GM04504 (cell line): ENCODE measurements around the gene ITGA8.
"Not testable (repeated sequence)": the region's sequence is repeated elsewhere in the genome, so short reads cannot be mapped to it uniquely, and the experiment has no call there.

ENCODE experiments used
- DNase-seq: peaks from one replicate; pipeline ENCODE4 v3.0.0-alpha.2; 2012; ENCODE audit warnings: low read depth

Gene ITGA8

DNA sequence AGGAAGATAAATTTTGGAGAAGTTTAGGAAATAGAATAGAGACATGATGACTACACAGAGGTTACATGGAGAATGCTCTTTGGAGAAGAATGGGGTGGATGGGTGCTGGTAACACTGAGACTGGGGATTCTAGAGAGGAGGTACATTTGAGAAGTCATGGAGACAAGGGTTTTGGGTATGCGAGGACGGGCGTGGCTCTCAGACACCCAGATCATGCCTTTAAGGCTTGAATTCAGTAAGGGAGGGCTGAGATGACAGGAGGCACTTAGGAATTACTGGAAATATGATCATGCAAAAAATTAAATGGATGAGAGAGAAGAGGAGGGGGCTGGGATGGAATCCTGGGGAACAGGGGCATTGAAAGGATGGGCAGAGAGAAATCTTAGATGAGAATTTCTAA, 168.8 kb downstream of the ITGA8 start:
- no peak for DNase-seq

DNA sequence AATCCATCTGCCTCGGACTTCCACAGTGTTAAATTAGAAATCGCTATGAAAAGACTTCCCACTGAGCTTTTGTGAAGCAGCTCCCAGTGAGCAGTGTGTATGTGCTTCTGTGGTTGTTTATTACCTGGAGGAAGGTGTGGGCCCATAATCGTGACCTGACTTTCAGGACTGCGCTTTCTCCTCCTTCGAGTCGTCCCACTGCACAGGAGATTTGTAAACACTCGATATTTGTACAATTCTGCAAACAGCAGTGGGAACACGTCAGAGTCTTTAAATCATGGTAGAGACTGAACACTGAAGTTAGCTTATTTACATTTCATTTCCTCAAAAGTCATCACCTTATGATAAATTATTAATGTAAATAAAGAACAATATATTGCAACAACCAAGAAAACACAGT, 171.4 kb downstream of the ITGA8 start:
- DNase-seq: no peak

DNA sequence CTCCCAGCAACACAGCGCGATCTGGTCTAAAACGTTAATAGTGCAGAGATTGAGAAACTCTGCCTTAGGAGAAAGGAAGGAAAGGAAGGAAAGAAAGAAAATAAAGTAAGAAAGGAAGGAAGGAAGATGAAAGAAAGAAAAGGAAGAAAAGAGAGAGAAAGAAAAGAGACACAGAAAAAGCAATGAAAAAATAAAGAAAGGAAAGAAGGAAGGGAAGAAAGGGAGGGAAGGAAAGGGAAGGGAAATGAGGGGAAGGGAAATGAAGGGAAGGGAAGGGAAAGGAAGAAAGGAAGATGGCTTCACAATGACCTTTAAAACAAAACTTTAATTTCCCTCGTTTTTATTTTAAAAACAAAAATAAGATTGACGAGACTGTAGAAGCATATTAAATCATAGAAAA, 173.1 kb downstream of the ITGA8 start:
- no peak for DNase-seq

DNA sequence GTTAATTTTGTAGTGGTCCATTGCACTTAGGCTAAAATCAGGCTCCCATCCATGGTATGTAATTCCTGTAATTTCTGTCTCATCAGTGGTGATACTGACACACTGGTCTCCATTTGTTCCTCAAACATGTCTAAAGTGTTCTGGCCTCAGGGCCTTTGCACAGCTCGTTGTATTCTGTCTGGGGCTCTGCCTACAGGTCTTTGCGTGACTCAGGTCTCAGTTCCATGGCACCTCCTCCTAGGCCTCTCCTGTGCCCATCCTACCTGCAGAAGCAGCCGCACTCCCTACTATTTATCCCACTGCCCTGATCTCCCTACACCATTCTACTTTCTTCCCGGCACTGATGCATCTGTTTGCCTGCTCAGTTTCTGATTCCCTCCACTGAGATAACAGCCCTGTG, 173.8 kb downstream of the ITGA8 start:
- DNase-seq: no peak

DNA sequence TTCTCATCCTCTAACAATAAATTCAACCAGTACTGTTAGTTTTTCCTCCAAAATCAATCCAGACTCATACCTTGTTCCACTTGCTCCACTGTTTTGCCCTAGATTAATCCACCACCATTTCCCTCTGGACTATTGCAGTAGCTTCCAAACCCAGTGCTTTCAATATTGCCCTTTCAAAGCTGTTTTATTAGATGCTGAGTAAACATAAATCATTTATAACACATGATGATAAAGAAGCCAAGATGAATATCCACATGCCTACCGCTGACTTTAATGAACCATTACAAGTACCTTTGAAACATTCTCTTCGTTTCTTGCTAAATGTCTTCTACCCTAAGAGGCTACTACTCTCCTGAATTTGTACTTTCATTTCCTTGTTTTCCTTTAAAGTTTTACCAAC, 174.5 kb downstream of the ITGA8 start:
- no peak for DNase-seq

DNA sequence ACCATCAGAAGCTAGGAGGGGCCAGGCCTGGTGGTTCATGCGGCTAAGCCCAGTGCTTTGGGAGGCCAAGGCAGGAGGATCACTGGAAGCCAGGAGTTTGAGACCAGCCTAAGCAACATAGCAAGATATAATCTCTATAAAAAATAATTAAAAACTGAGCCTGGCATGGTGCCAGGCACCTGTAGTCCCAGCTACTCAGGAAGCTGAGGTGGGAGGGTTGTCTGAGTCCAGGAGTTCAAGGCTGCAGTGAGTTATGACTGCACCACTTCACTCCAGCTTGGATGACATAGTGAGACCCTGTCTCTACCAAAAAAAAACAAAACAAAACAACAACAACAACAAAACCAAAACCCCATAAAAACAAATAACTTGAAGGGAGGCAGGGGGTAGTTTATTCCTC, 175.7 kb downstream of the ITGA8 start:
- DNase-seq: no peak

DNA sequence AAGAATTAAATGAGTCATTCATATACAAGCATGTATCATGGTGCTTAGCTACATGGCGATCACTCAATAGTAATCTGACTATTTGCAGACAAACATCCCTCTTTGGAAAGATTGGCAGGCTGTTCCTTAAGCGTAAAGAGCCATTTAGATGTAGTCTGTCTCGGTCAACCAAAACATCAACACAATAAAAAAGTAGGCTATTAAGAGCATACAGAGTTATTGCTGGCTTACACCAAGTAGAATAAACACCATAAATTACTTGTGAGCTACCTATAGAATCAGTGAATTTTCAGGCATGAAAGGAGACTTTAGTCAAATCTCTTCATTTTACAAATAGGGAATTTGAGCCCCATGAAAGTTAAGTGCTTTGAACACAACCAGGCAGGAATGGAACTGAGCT, 176.9 kb downstream of the ITGA8 start:
- no peak for DNase-seq

DNA sequence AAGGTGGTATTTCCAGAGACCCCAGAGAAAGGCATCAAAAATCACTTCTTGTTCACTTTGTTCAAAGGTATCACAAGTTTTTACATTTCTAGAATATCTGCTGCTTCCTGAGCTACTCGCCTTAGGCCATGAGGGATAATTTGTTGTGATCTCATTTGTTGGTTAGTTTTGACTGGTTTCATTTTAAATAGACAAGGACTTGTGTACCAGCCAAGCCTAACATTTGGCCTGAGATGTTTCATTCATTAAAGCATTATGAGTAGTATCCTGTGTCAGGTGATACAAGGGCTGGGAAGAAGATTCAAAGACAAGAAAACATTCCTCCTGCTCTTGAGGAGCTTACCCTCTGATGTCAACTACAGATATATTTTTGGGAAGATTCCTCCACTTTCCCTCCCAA, 178.3 kb downstream of the ITGA8 start:
- no peak for DNase-seq

DNA sequence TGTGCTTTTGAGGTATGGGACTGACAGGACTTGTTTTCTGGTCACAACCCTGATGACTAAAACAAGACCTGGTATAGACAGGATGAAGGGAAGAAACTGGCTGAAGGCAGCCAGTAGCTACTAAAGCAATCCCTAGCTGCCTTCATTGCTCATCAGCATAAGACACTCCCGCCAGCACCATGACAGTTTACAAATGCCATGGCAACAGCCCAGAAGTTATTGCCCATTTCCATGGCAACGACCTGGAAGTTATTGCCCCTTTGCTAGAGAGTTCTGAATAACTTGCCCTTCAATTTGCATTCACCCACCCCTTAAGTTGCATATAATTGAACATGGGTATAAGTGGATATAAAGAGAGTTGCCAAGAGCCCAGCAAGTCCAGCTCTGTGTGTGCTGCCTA, 179.0 kb downstream of the ITGA8 start:
- no peak for DNase-seq

DNA sequence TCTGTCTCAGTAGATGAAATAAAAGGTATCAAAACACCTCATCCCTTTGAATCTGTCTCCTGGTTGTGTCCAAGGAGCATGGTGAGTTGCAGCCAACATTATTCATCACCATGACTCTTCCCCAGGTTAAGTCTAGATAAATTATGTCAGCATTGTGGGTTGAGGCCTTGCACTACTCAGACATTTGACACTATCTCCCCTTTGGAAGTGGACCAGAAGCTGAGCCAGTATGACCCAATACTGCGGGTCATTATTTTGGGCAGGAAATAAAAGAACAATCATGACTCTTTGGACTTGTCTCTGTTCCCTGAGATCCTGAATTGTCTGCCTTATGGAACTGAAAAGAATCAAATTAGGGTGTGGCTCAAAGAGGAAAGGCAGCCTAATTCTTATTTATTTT, 180.5 kb downstream of the ITGA8 start:
- DNase-seq: no peak

DNA sequence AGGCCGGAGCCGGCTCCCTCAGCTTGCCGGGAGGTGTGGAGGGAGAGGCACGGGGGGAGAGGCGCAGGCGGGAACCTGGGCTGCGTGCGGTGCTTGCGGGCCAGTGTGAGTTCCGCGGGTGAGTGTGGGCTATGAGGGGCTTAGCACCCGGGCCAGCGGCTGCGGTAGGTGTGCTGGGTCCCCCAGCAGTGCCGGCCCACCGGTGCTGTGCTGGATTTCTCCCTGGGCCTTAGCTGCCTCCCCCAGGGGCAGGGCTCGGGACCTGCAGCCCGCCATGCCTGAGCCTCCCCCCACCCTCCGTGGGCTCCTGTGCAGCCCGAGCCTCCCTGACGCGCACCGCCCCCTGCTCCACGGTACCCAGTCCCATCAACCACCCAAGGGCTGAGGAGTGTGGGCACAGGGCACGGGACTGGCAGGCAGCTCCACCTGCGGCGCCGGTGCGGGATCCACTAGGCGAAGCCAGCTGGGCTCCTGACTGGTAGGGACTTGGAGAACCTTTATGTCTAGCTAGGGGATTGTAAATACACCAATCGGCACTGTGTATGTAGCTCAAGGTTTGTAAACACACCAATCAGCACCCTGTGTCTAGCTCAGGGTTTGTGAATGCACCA, 184.7 kb downstream of the ITGA8 start:
- not testable (repeated sequence) for DNase-seq

DNA sequence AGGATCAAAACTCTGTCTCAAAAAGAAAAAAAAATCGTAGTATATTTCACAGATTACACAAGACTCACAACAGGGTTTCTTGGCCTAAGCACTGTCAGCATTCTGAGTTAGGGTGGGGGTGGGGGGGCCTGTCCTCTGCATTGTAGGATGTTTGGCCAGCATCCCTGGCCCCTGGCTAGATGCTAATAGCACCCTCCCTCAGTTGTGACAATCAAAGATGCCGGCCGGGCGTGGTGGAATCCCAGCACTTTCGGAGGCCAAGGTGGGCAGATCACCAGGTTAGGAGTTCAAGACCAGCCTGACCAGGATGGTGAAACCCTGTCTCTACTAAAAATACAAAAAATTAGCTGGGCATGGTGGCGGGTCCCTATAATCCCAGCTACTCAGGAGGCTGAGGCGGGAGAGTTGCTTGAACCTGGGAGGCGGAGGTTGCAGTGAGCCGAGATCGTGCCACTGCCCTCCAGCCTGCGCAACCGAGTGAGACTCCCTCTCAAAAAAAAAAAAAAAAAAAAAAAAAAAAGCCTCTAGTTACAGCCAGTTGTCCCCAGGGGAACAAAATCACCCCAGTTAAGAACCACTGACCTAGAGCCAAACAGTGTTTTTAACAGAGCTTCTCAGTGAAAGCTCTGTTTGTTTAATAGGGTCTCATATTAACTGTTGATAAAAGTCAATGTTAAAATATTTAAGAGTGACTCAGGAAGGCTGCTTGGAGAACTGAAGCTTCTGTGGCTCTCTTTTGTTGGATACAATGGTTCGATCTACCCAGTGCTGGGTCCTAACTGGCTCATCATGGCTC, 187.6 kb downstream of the ITGA8 start:
- no peak for DNase-seq

DNA sequence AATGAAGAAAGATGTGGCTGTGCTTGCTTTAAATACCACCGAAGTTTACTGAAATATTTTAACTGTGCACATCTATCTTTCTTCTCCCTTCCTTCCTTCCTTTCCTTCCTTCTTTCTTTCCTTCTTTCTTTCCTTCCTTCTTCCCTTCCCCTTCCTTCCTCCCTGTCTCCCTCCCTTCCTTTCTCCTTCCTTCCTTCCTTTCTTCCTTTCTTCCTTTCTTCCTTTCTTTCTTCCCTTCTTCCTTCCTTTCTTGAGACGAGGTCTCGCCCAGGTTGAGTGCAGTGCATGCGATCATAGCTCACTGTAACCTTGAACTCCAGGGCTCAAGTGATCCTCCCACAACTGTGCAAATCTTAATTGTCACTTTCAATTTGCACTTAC, 190.9 kb downstream of the ITGA8 start:
- DNase-seq: no peak

DNA sequence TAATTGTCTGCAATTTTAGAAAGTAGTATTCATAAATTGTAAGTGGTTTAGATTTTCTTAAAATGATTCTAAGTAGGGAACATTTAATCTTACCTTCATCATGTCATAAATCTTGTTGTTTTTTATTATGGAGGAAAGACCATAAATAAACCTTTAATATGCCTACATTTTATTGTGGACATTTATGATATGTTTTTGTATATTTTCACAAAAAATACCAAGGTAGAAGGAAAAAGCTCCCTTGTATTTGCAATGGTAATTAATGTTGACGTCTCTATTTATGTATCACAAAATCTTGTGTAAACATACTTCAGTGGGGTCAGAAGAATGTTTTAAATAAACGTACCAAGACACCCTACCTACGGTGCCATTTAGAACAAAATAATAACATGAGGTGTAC, 193.0 kb downstream of the ITGA8 start:
- no peak for DNase-seq

DNA sequence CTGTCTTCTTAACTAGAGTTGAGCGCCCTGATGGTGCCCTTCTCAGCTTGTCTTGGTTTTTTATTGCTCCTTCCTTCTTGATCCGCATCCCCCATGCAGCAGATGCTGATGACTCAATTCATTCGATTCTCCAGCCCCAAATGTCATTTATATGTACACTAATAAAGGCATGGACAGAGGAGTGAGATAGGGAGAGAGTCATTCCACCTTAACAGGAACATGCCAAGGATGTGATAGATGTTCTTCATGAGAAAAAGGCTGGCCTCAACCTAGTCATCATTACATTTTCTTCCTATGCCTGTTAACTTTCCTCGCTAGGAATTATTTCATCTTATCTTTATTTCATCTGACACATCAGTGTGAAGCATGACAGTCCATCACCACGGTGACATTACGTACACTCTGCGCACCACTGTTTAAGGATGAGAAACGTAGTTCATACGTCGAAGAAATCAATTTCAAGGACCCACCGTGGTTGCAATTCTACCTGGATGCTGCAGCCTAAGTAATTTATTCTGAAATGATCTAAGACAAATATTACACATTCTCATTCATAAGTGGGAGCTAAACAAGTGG, 198.3 kb downstream of the ITGA8 start:
- no peak for DNase-seq

DNA sequence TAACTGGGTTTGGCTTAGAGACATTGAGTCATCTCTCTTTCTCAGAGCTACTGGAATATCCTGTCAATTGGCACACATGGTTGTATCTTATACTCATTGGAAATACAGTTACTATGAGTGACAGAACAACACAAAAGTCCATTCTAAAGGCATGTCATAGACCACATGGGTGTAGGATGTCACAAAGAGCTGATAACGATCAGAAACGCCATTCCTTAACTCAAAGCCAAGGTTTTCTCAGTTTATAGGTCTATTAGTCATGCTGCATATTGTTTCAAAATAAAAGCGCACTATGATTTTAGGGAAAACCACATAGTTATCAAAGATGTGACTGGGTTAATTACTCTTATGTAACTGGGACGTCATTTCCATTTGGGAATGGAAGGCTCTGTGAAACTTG, 201.5 kb downstream of the ITGA8 start:
- peak; percentile 48 for DNase-seq

DNA sequence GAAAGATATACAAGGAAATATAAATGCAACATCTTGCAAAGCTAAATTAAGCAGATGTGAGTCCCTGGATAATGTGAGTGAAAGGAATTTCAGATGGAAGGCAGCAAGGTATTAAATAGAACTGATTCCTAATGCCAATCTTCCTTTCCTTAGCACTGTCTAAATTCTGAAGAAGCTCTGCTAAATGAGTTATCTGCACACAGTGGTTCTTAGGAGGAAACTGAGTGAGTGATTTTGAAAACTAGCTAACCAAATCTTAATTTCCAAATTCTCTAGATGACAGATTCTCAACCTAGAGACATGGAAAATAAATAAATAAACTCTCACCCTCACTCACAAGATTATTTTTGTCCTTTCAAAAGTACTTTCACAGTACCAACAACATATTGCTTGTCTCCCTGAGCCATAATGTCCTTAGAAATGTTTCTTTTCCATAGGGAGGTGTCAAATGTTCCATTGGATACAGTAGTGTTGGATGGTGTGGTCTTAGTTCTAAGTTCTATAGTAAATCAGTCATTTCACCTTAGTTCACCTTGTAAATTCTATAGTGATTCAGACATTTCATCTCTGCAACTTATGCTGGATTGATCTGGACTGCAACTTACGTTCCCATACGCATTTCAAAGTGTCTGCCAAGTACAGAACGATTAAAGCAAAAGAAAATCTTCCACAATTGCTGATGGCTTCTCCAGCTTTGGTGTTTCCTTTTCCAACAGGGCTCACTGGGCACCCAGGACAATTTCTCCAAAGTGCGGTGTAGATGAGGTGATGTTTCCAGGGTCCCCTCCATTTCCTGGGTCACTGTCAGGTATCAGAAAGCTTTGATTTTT, 203.3 kb downstream of the ITGA8 start:
- DNase-seq: no peak

DNA sequence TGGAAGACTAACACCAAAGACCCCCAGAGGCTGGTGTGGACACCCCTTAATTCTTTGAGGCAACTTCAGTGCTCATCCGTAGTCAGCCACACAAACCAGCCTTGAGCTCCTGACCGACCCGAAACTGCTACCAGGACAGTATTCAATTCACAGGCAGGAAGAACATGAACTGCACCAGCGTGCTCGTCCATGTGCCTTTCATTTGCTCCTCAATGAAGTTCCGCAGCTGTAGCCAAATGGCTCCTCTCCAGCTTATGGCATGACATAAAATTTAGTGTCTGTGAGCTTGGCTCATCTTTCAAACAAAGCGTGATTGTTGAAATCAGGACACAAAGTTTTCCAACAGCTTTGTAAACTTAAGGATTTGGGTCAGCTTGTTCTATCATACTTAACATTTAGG, 204.5 kb downstream of the ITGA8 start:
- peak; percentile 60 for DNase-seq

DNA sequence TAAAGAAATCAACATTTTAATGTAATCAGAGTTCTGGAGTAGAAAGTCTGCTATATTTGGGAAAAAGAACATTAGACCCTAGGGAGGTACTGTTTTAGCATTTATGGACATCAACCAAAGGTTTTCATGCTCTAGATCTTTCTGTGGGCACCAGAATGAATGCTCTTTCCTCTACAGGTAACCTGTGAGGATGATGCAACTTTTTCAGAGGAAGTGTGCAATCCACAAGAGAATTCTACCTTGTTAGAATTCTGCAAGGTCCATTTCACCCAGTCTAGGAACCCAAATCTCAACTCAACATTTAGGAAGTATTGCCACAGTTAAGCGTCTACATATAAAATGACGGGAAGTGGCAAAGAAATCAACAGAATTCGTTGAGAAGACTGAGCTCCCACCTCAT, 208.8 kb downstream of the ITGA8 start:
- no peak for DNase-seq

DNA sequence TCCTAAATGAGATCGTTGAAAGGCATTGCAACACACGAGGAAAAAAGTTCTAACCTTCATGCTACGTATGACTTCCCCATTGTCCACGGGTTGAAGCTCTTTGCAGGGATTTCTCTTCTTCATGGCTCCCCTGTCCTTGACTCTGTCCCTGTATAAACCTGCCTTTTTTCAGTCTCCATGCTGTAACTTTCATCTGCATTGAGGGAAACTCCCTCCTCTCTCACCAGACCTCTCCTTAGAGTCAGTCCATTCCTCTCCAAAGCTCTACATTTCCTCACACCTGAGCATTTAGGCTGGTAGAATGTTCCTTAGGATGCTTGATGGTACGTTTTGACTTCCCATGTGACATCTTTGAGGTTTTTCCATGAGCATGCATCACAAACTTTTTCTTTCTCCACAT, 214.4 kb downstream of the ITGA8 start:
- no peak for DNase-seq

DNA sequence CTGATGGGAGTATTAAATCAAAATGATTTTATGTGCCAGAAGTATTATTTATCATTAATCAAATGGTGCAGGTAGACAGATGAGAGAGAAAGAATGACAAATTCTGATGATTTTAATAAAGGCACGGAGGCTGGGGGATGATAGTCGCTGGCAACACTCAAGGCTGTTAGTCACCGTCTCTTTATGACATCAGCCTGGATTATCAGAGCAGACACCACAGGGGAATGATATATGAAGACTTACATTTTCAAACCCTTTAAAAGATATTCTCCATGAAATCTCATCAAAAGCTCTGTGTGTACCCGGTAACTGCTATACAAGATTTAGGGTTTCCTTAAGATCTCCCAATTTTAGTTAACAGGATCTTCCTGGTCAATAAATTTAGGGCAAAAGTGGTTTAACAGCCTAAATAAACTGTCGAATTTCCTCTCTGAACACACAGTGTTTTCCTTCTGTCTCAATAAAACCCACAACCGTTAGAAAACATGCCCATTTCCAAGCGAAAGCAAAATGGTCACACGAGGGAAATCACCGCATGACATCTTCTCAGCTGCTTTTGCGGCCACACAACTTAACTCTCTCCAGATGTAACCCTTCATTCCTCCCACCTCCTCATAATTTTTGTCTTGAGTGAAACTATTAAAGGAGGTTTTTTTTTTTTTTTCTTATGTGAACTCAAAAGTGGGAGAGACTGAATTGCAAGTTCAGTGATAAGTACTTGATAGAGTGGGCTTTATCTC, 215.5 kb downstream of the ITGA8 start:
- peak; percentile 32 for DNase-seq

DNA sequence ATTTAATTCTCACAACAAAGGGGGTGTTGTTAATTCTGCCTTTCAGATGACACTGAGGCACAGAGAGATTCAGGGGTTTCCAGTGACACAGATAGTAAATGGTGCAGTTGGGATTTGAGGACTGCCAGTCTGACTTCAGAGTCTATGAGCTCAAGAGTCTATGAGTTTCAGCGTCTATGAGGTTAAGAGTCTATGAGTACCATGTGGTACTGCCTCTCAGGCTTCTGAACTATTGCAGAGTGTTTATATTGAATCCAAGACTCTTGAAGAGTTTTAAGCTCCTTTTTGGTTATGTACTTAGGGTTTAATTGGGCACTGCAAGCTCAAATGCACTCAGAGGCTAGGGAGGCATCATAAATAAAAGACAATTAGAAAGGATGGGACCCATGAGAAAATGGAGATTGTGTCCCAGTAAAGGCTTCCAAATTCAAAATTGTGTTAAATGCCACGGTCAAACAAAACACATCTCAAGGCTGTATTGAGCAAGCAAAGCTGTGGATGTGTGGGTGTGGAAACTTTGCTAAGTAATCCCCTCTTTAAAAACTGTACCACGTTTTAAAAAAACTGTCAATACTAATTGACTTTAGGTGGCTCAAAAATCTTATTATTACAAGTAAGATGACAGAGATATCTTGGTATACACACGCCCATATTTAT, 224.7 kb downstream of the ITGA8 start:
- DNase-seq: no peak
